NCI-H1930 (cell line): Measurements from ENCODE around the gene CD38.
"Not testable (repeated sequence)": the region's sequence is repeated elsewhere in the genome, so short reads cannot be mapped to it uniquely, and the experiment has no call there.

Source experiments
- DNase-seq, 2 experiments: peaks; one replicate each; lab custom pipeline; 2025; lab: John Stamatoyannopoulos, UW

CD38 gene

DNA sequence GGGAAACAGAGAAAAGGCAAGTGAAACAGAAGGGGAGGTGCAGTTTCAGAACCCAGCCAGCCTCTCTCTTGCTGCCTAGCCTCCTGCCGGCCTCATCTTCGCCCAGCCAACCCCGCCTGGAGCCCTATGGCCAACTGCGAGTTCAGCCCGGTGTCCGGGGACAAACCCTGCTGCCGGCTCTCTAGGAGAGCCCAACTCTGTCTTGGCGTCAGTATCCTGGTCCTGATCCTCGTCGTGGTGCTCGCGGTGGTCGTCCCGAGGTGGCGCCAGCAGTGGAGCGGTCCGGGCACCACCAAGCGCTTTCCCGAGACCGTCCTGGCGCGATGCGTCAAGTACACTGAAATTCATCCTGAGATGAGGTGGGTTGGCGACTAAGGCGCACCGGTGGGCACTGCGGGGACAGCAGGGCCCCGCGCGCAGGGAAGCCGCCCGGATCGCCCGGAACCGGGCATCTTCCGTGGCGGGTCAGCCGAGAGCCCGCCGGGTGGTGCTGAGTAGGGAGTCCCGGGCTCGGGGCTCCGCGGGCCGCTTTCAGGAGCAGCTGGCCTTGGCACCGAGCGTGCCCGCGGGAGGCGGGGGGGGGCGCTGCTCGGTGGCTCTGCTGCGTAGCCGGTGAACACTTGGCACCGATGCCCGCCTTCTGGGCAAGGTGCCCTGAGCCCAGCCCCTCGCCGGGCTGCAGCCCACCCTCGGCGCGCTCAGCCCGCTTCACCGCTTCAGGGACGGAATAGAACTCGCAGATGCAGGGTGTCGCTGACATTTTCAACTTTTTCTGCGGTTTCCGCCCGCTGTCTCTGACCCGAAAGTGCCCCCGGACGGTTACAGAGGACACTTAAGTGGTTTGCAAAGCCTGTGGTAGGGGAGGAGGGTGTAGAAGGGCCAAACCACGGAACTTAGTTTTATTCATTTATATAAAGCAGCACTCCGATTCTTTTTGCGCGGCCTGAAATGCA lies at the start of gene CD38:
Gene CD38, plus strand, starts transcription at position 40 of the 953 bp plus-strand sequence. Its CDS starts 87 bp downstream, at position 127.
- no peak for DNase-seq

DNA sequence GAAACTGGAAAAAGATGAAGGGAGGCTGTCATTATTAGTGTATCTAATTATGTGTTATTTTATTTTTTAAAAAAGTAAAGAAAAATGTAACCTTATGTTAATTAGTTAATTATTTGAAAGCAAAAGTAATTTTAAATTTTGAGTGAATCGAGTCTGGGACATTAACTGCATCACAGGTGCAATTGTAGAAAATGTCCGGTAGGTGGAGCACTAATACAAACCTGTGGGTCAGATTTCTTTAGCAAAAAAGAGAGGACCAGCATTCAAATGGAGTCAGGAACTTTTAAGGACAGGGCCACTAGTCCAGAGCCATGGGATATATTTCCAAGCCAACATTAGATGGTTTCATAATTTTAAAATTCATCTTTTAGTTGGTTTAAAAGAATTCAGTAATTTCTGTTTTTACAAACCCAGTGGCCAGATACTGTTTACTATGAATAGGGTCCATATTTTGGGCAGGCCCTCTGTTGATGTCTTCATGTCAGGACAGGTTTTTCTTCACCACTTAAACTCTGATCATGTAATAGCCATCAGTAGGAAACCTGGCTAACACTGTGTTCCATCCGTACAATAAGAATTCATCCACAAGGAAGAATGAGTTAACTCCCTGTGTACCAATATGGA lies 48.1 kb upstream of the CD38 start:
- DNase-seq: peak; percentile 21 to 34

GRCh38 chr4:15733061-15733460 lies 45.1 kb upstream of the CD38 start:
- not testable (repeated sequence) for DNase-seq

- no peak for DNase-seq
These were observed 42.6 kb upstream of the CD38 start for GRCh38 chr4:15735536-15735935.

- DNase-seq: no peak
These were observed 41.5 kb upstream of the CD38 start for GRCh38 chr4:15736514-15737050.

DNA sequence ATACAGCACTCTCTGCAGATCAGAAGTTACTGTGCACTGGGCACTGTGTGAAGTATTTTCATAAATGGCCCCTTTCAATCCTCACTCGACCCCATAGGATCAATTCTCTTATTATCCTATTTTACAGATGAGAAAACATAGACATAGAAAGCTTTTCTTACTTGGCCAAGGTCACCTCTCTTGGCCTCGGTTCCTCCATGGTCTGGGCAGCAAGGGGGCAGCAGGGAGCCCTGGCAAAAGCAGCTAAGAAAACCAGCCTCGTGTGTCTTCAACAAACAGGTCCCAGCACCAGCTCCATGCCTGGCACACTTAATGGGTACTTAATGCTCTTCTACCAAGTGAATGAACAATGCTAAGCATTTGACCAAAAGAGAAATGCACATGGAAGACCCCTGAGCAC lies 40.9 kb upstream of the CD38 start:
- no peak for DNase-seq

- DNase-seq: no peak
These were observed 39.3 kb upstream of the CD38 start for GRCh38 chr4:15738877-15739276.

- DNase-seq: no peak
These were observed 37.2 kb upstream of the CD38 start for GRCh38 chr4:15740764-15741404.

DNA sequence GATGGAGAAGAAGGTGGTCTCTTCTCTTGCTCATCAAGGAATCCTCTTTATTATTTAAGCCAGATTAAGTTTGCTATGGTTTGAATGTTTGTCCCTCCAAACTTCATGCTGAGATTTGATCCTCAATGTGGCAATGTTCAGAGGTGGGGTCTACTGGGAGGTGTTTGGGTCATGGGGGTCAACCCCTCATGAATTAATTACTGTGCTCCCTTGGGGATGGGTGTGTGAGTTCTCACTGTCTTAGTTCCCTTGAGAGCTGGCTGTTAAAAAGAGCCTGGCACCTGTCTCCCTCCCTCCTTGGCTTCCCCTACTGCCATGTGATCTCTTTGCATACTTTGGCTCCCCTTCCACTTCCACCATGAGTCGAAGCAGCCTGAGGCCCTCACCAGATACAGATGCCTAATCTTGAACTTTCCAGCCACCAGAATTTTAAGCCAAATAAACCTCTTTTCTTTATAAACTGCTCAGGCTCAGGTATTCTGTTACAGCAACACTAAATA lies 36.0 kb upstream of the CD38 start:
- DNase-seq: no peak

GRCh38 chr4:15742637-15743036 lies 35.5 kb upstream of the CD38 start:
- no peak for DNase-seq

DNA sequence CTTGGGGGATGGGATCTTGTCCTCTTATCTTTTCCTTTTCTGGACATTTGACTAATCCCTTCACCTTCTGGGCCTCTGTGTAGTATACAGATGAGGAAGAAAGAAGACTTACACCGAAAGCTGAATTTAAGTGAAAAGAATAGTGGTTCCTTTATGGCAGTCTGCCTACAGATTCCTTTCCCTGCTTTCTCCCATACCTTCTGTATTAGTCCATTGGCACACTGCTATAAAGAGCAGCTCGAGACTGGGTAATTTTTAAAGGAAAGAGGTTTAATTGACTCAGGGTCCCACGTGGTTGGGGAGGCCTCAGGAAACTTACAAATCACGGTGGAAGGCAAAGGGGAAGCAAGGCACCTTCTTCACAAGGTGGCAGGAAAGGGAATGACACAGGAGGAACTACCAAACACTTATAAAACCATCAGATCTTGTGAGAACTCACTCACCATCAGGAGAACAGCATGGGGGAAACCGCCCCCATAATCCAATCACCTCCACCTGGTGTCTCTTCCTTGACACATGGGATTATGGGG lies 34.0 kb upstream of the CD38 start:
- no peak for DNase-seq

GRCh38 chr4:15746110-15746509 lies 32.0 kb upstream of the CD38 start:
- no peak for DNase-seq

DNA sequence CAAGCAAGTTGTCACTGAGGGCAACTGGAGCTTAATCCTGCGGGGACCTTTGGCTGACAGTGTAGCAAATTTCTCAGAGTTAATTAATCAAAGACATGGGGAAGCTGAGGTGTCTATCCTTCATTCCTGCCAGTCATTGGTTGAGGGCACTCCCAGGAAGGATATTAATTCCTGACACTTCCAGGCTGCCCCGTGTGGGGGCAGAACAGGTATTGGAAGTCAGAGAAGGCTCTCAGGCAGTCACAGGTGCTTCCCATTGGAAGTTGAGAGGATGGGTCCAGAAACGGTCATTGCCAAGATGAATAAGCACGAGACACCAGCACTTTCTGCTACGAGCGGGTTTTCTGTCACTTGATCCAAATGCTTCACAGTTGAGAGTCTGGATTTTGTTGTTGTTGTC lies 29.1 kb upstream of the CD38 start:
- DNase-seq: no peak

GRCh38 chr4:15751153-15751552 lies 27.0 kb upstream of the CD38 start:
- DNase-seq: no peak

GRCh38 chr4:15753081-15753480 lies 25.0 kb upstream of the CD38 start:
- no peak for DNase-seq

- no peak for DNase-seq
These were observed 24.3 kb upstream of the CD38 start for GRCh38 chr4:15753786-15754185.

DNA sequence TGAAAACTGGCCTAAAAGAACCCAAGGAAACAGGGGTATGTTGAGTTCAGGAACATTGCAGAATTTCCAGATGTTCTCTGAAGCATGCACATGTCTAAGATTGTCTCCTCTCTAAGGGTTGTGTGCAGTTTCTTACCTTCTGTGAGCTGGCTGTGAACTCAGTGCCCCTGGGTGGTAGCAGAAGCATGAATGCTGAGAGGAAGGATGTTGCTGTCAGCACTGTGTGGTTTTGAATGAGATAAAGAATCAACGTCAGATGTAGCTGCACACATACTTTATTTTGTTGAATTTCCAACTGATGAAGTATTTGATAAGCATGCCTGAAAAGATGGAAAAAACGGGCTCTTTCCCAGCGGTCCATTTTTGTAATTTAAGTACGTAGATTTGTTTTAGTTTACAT lies 23.8 kb upstream of the CD38 start:
- no peak for DNase-seq

DNA sequence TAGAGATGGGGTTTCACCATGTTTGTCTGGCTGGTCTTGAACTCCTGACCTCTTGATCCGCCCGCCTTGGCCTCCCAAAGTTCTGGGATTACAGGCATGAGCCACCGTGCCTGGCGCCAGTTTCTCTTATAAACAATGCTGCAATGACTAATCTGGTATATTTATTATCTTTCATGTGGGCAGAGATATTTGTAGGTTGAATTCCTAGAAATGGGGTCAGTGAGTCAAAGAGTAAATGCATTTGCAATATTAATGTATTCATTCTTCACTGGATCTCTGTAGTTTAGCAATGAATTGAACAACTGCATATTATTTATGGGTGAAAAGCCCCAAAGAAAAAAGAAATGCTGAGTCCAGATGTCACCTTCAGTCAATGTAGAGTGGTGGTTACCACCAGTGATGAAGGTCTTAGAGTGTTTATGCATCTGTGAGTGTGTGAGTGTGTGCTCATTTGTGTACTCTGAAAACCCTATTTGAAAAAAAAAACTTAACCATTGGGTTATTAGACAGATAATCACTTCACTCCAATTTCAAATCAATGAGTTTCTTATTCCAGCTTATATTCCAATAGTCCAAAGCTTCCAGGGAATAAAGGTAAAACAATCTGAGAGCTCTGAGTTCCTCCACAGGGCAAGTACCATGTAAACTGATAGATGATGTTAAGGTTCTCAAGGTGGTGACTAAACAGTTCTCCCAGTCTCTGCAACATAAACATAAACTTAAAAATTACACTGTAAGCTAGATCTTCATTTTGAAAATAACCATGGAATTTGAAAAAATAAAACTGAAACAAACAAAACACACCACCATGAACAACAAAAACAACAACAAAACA lies 22.6 kb upstream of the CD38 start:
- DNase-seq: no peak

- DNase-seq: no peak
These were observed 21.7 kb upstream of the CD38 start for GRCh38 chr4:15756361-15756861.

DNA sequence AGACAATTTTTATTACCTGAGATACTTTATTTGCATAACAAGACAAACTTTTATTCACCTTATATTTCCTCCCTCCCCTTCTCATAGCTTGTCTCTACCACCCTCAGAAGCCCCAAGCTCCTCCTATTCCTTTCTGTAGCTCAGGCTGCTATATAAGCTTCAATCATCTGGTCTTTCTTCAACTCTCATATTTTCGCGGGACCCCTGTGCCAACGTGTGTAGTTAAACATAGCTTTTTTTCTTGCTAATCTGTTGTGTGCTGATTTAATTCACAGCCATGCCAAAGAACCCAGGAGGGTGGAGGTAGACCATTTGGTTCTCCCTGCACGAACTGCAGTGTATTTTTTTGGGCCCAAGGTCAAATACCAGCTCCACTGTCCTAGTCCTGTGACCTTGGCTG lies 21.1 kb upstream of the CD38 start:
- DNase-seq: no peak

DNA sequence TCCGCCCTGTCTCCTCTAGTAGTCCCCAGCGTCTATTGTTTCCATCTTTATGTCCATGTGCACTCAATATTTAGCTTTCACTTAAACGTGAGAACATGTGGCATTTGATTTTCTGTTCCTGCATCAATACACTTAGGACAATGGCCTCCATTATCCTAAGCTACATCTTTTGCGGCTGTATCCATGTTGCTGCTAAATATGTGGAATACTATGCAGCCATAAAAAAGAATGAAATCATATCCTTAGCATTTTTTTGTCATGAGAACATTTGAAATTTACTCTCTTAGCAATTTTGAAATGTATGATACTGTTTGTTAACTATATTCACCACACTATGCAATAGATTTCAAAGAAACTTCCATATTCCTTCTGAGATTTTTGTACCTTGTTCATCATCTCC lies 19.8 kb upstream of the CD38 start:
- DNase-seq: no peak
